Neuronal stem cell (in vitro differentiated cells): ENCODE results near the gene IGFBP4.

ENCODE experiments used
- DNase-seq: peaks from one replicate; pipeline ENCODE4 v3.0.0-alpha.2; 2013; ENCODE audit warnings: low spot score
- H2AFZ ChIP-seq: one replicate; pipeline ENCODE4 v1.6.1; 2013; ENCODE audit warnings: mild to moderate bottlenecking, low read length, inconsistent platforms
- H2AK5ac ChIP-seq: 2 replicates; pipeline ENCODE4 v1.6.1; 2013; ENCODE audit warnings: low read depth, mild to moderate bottlenecking, inconsistent platforms, low read length, moderate library complexity, mixed read lengths
- H2BK120ac ChIP-seq: 2 replicates; pipeline ENCODE4 v1.6.1; 2013; ENCODE audit warnings: low read depth, mild to moderate bottlenecking, inconsistent platforms, low read length, moderate library complexity, mixed read lengths
- H2BK12ac ChIP-seq: one replicate; pipeline ENCODE4 v1.6.1; 2013; ENCODE audit warnings: low read length, inconsistent platforms
- H2BK15ac ChIP-seq: 2 replicates; pipeline ENCODE4 v1.6.1; 2013; ENCODE audit warnings: mild to moderate bottlenecking, low read length, inconsistent platforms, mixed read lengths
- H2BK5ac ChIP-seq: one replicate; pipeline ENCODE4 v1.6.1; 2013; ENCODE audit warnings: inconsistent platforms, mild to moderate bottlenecking, low read length, moderate library complexity
- H3K14ac ChIP-seq: one replicate; pipeline ENCODE4 v1.6.1; 2013; ENCODE audit warnings: low read length, inconsistent platforms
- H3K18ac ChIP-seq: 2 replicates; pipeline ENCODE4 v1.6.1; 2013; ENCODE audit warnings: low read length, inconsistent platforms
- H3K23ac ChIP-seq: 2 replicates; pipeline ENCODE4 v1.6.1; 2013; ENCODE audit warnings: low read depth, mild to moderate bottlenecking, mixed read lengths, low read length, inconsistent platforms; ENCODE audit not compliant: poor library complexity
- H3K27ac ChIP-seq: replicated peaks from 3 replicates; pipeline ENCODE4 v1.5.1; 2013; ENCODE audit warnings: low read length, inconsistent platforms
- H3K27me3 ChIP-seq, 3 experiments: 2 replicates each; pipeline ENCODE4 v1.6.1; 2013; ENCODE audit warnings: low read length in 3 of 3, mild to moderate bottlenecking in 2 of 3, inconsistent platforms in 1 of 3, low read depth in 1 of 3, mixed read lengths in 1 of 3, moderate library complexity in 1 of 3; ENCODE audit not compliant: control insufficient read depth in 3 of 3, insufficient read depth in 3 of 3
- H3K36me3 ChIP-seq, 2 donors: replicated peaks in 1 of 2; 2 replicates each; pipeline ENCODE4 v1.6.1; 2013; ENCODE audit warnings: low read length in 2 of 2; ENCODE audit not compliant: control insufficient read depth in 2 of 2, insufficient read depth in 2 of 2
- H3K4ac ChIP-seq: 2 replicates; pipeline ENCODE4 v1.6.1; 2013; ENCODE audit warnings: inconsistent platforms, mild to moderate bottlenecking, low read length, moderate library complexity
- H3K4me1 ChIP-seq, 2 donors: 1 replicate in 1 of 2; 2 replicates in 1 of 2; pipeline ENCODE4 v1.6.1; 2013; ENCODE audit warnings: low read length in 2 of 2, low read depth in 1 of 2; ENCODE audit not compliant: control insufficient read depth in 2 of 2, insufficient read depth in 1 of 2
- H3K4me2 ChIP-seq: one replicate; pipeline ENCODE4 v1.6.1; 2013; ENCODE audit warnings: mild to moderate bottlenecking, low read length, inconsistent platforms; ENCODE audit not compliant: insufficient read depth, poor library complexity, severe bottlenecking
- H3K4me3 ChIP-seq, 2 donors: 2 replicates each; pipeline ENCODE4 v1.5.1; 2013; ENCODE audit warnings: low read length in 2 of 2, mild to moderate bottlenecking in 2 of 2, inconsistent platforms in 1 of 2, moderate library complexity in 1 of 2
- H3K79me1 ChIP-seq: one replicate; pipeline ENCODE4 v1.6.1; 2013; ENCODE audit warnings: low read depth, mild to moderate bottlenecking, inconsistent platforms, low read length, moderate library complexity
- H3K9ac ChIP-seq: one replicate; pipeline ENCODE4 v1.6.1; 2013; ENCODE audit warnings: mild to moderate bottlenecking, low read depth, low read length, inconsistent platforms; ENCODE audit not compliant: poor library complexity
- H3K9me3 ChIP-seq, 2 donors: replicated peaks in 1 of 2; 2 replicates each; pipeline versions ENCODE3 to v1.6.1; 2013; ENCODE audit warnings: low read length in 2 of 2, mild to moderate bottlenecking in 2 of 2, inconsistent platforms in 1 of 2, low read depth in 1 of 2, mixed read lengths in 1 of 2, moderate library complexity in 1 of 2; ENCODE audit not compliant: control insufficient read depth in 2 of 2, insufficient read depth in 1 of 2
- H4K8ac ChIP-seq: one replicate; pipeline ENCODE4 v1.6.1; 2013; ENCODE audit warnings: low read depth, mild to moderate bottlenecking, inconsistent platforms, low read length, moderate library complexity
- H4K91ac ChIP-seq: one replicate; pipeline ENCODE4 v1.6.1; 2013; ENCODE audit warnings: low read length, low read depth, mild to moderate bottlenecking, inconsistent platforms; ENCODE audit not compliant: poor library complexity
- WGBS, 2 donors: extraction: QIAGEN DNeasy Blood & Tissue Kit; methylation state at CpG; one replicate each; pipeline ENCODE4 v1.1.7; 2013; ENCODE audit warnings: missing lambda C conversion rate in 2 of 2, mixed read lengths in 1 of 2; ENCODE audit not compliant: insufficient read length in 2 of 2, insufficient replicate concordance in 1 of 2; ENCODE audit errors: extremely low coverage in 2 of 2; 5-methylcytosine and 5-hydroxymethylcytosine counted together

The IGFBP4 gene

GRCh38 chr17:40456396-40456951 lies 13.2 kb downstream of the IGFBP4 start:
- Histone ChIP-seq H3K79me1 (no peaks in the 10 kb centered on the region), H3K4me1 (peaks cover 2 to 11% of the 10 kb centered on the region in 2 donors)

GRCh38 chr17:40457369-40457768 lies 14.1 kb downstream of the IGFBP4 start:
- no peak overlapping the region for H2BK12ac ChIP-seq
- H3K14ac ChIP-seq, result no peak overlapping the region
- H3K4me1 ChIP-seq, result peaks cover 5 to 11% of the 10 kb centered on the region in 2 donors
- no peak overlapping the region for H3K27ac ChIP-seq
- H2AK5ac ChIP-seq, result no peak overlapping the region
- DNase-seq, result no peak
- no peak overlapping the region for H3K4ac ChIP-seq
- H3K9me3 ChIP-seq, result no peaks in the 10 kb centered on the region
- H3K79me1 ChIP-seq, result no peaks in the 10 kb centered on the region
- H4K91ac ChIP-seq, result no peak overlapping the region
- H4K8ac ChIP-seq, result no peak overlapping the region
- no CpG with 5 or more reads among the region's 3 CpGs for WGBS, 2 donors
- no peak overlapping the region for H2BK15ac ChIP-seq
- no peak overlapping the region for H3K23ac ChIP-seq
- no peak overlapping the region for H2BK5ac ChIP-seq
- no peak overlapping the region for H3K9ac ChIP-seq
- H3K18ac ChIP-seq, result no peak overlapping the region
- H3K4me2 ChIP-seq, result no peak overlapping the region
- peaks cover 9 to 39% of the 10 kb centered on the region in 2 donors for H3K36me3 ChIP-seq
- H2AFZ ChIP-seq, result no peak overlapping the region
- no peak overlapping the region for H2BK120ac ChIP-seq
- no peaks in the 10 kb centered on the region for H3K27me3 ChIP-seq
- H3K4me3 ChIP-seq, result no peak overlapping the region

More at GRCh38 chr17:40456396-40456951, 13.2 kb downstream of the IGFBP4 start:
- H4K91ac ChIP-seq, result no peak overlapping the region
- no peak overlapping the region for H2BK5ac ChIP-seq
- no peak overlapping the region for H4K8ac ChIP-seq
- no peak overlapping the region for H3K23ac ChIP-seq
- peaks cover 9 to 39% of the 10 kb centered on the region in 2 donors for H3K36me3 ChIP-seq
- no peak overlapping the region for H2BK15ac ChIP-seq
- no peak overlapping the region for H3K27ac ChIP-seq
- no peak for DNase-seq
- no peak overlapping the region for H3K4me2 ChIP-seq
- no peak overlapping the region for H3K18ac ChIP-seq
- no peaks in the 10 kb centered on the region for H3K9me3 ChIP-seq
- WGBS, 2 donors, result no CpG with 5 or more reads among the region's 16 CpGs
- H3K4ac ChIP-seq, result no peak overlapping the region
- H2BK12ac ChIP-seq, result no peak overlapping the region
- no peak overlapping the region for H3K4me3 ChIP-seq
- H2AFZ ChIP-seq, result no peak overlapping the region
- H3K27me3 ChIP-seq, result no peaks in the 10 kb centered on the region
- no peak overlapping the region for H3K14ac ChIP-seq
- H2AK5ac ChIP-seq, result no peak overlapping the region
- no peak overlapping the region for H3K9ac ChIP-seq
- no peak overlapping the region for H2BK120ac ChIP-seq

GRCh38 chr17:40457964-40458791 lies 14.9 kb downstream of the IGFBP4 start:
- DNase-seq, result no peak
- Histone ChIP-seq H3K4me1 (peaks cover 12 to 14% of the 10 kb centered on the region in 2 donors), H2BK120ac (no peak overlapping the region), H2BK5ac (peak overlapping the region; percentile 22), H3K27ac (no peak overlapping the region), H3K23ac (no peak overlapping the region), H3K9ac (no peak overlapping the region), H3K18ac (peak overlapping the region; percentile 60), H3K4me3 (no peak overlapping the region), H2AFZ (no peak overlapping the region), H4K91ac (no peak overlapping the region), H3K79me1 (no peaks in the 10 kb centered on the region), H3K36me3 (peaks cover 9 to 35% of the 10 kb centered on the region in 2 donors), H2BK15ac (no peak overlapping the region), H2BK12ac (no peak overlapping the region), H2AK5ac (peak overlapping the region; percentile 30), H3K4ac (no peak overlapping the region), H4K8ac (no peak overlapping the region), H3K9me3 (no peaks in the 10 kb centered on the region), H3K4me2 (no peak overlapping the region), H3K27me3 (no peaks in the 10 kb centered on the region), H3K14ac (no peak overlapping the region)
- no CpG with 5 or more reads among the region's 16 CpGs for WGBS, 2 donors

GRCh38 chr17:40458851-40459482 lies 15.7 kb downstream of the IGFBP4 start:
- no peak overlapping the region for H2AK5ac ChIP-seq
- no peak for DNase-seq
- H3K4me2 ChIP-seq, result no peak overlapping the region
- no peaks in the 10 kb centered on the region for H3K9me3 ChIP-seq
- H3K79me1 ChIP-seq, result no peaks in the 10 kb centered on the region
- peak overlapping the region; percentile 61 for H3K18ac ChIP-seq
- no peak overlapping the region for H2BK12ac ChIP-seq
- no peak overlapping the region for H2BK120ac ChIP-seq
- H3K36me3 ChIP-seq, result peaks cover 9 to 27% of the 10 kb centered on the region in 2 donors
- no peak overlapping the region for H3K14ac ChIP-seq
- no peak overlapping the region for H3K9ac ChIP-seq
- H3K27me3 ChIP-seq, result no peaks in the 10 kb centered on the region
- H2BK15ac ChIP-seq, result no peak overlapping the region
- no peak overlapping the region for H2BK5ac ChIP-seq
- no peak overlapping the region for H2AFZ ChIP-seq
- no peak overlapping the region for H4K8ac ChIP-seq
- H3K4me3 ChIP-seq, result no peak overlapping the region
- no peak overlapping the region for H4K91ac ChIP-seq
- no peak overlapping the region for H3K27ac ChIP-seq
- H3K23ac ChIP-seq, result no peak overlapping the region
- 100% methylated on average over 1 of the region's 12 CpGs; no CpG with 5 or more reads in 1 of the 2 donors for WGBS, 2 donors
- peaks cover 12 to 14% of the 10 kb centered on the region in 2 donors for H3K4me1 ChIP-seq
- H3K4ac ChIP-seq, result no peak overlapping the region
